Measurements from ENCODE around the gene FSTL3.

DNA sequence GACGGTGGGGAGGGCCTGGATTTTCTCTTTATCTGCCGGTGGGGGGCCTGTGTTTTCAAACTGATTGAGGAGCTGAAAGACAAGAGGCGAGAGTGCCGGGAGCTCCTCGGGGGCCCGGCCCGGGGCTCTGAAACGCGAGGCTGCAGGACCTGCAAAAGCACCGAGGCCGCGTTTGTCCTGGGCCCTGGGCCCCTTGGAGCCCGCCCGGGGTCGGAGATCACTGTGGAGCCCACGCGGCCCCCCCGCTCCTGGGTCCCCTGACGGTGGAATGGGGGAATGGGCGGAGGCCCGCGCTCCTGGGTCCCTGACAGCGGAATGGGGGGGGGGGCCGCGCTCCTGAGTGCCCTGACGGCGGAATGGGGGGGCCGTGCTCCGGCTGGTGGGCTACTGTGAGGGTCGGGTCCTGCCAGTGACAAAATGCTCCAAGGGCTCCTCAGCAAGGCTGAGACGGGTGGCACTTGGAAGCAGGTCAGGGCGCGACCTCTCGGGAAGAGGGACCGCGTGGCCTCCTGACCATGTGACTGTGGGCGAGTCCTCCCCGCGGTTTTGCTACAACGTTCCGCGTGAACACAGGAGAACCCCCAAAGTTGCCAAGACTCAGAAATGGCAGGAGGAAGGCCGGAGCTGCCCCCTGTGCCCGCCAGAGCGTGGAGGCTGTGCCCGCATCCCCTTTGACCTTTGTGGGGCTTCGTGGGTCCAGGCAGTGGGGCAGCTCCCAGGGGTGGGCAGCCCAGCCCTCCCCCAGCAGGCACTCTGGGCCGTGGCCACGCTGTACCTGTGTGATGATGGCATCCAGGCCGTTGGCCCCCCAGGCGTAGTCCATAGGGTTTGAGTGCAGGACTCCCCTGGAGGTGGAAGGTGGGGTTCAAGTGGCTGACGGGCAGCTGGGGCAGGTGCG lies 27.0 kb upstream of the FSTL3 start:
- TF ChIP-seq TAF1 (IDR thresholded peaks at IDR 0.05; ENCODE audit: borderline replicate concordance, low read depth, low read length): no peak
- TF ChIP-seq, protein P1, sequence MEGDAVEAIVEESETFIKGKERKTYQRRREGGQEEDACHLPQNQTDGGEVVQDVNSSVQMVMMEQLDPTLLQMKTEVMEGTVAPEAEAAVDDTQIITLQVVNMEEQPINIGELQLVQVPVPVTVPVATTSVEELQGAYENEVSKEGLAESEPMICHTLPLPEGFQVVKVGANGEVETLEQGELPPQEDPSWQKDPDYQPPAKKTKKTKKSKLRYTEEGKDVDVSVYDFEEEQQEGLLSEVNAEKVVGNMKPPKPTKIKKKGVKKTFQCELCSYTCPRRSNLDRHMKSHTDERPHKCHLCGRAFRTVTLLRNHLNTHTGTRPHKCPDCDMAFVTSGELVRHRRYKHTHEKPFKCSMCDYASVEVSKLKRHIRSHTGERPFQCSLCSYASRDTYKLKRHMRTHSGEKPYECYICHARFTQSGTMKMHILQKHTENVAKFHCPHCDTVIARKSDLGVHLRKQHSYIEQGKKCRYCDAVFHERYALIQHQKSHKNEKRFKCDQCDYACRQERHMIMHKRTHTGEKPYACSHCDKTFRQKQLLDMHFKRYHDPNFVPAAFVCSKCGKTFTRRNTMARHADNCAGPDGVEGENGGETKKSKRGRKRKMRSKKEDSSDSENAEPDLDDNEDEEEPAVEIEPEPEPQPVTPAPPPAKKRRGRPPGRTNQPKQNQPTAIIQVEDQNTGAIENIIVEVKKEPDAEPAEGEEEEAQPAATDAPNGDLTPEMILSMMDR (IDR thresholded peaks at IDR 0.05 in 2 of 3, conservative IDR thresholded peaks at IDR 0.05 in 1 of 3; ENCODE audit: control insufficient read depth in 2 of 3, extremely low read depth in 1 of 3, insufficient read depth in 1 of 3, low read depth in 3 of 3, low read length in 3 of 3): no peak

Data from GM12878 (cell line).